B cell (primary cell): ENCODE measurements around the gene POLG2. TPM values are rescaled to one million over a fixed set of nuclear protein-coding genes. Genes with fewer than 3 reads are reported as not detected.
A peak's percentile ranks its signal among the peaks of the same experiment; 100 is the strongest.

Experiments used
- ATAC-seq: fragments of 200-7000 bp; cut with Tn5 transposase; one replicate; pipeline ENCODE4 v1.10.0; 2021; ENCODE audit warnings: low read depth, mild to moderate bottlenecking, moderate number of reproducible peaks, moderate library complexity
- CTCF ChIA-PET: fragments of 350-600 bp; sonication (Branson Sonifier 250); formaldehyde crosslinking; loops from one replicate; lab custom pipeline; 2021; ENCODE audit warnings: antibody characterized with exemption, inconsistent platforms; lab: Charles Lee
- POLR2A ChIA-PET: fragments of 350-600 bp; sonication (Branson Sonifier 250); formaldehyde crosslinking; loops from one replicate; lab custom pipeline; 2021; ENCODE audit warnings: antibody characterized with exemption; lab: Charles Lee
- DNase-seq: peaks from one replicate; pipeline ENCODE4 v3.0.0; 2013
- H2AFZ ChIP-seq: 2 replicates; pipeline ENCODE4 v1.6.1; 2012; ENCODE audit warnings: mild to moderate bottlenecking, low read depth, low read length; ENCODE audit not compliant: insufficient read depth, poor library complexity, severe bottlenecking
- H3K27ac ChIP-seq, 2 donors: 1 replicate in 1 of 2; 2 replicates in 1 of 2; pipeline ENCODE4 v1.5.1; 2012 to 2013; ENCODE audit warnings: low read length in 2 of 2, mild to moderate bottlenecking in 2 of 2, moderate library complexity in 1 of 2
- H3K27me3 ChIP-seq, 4 experiments: fragments of 200-600 bp in 1 of 4; sonication (generic) in 1 of 4; replicated peaks in 1 of 4; 1 replicate in 2 of 4; 2 replicates in 2 of 4; pipeline versions ENCODE4 v1.6.1 to v1.7.0; 2013 to 2016; ENCODE audit warnings: low read length in 3 of 4, mild to moderate bottlenecking in 2 of 4, mixed read lengths in 1 of 4, moderate library complexity in 1 of 4; ENCODE audit not compliant: insufficient read depth in 4 of 4, control insufficient read depth in 3 of 4; ENCODE audit errors: control extremely low read depth in 1 of 4
- H3K36me3 ChIP-seq, 2 experiments: replicated peaks in 1 of 2; 1 replicate in 1 of 2; 2 replicates in 1 of 2; pipeline versions ENCODE4 v1.6.1 to v1.7.1; 2013; ENCODE audit warnings: low read length in 1 of 2; ENCODE audit not compliant: insufficient read depth in 2 of 2, control insufficient read depth in 1 of 2; ENCODE audit errors: control extremely low read depth in 1 of 2, extremely low read depth in 1 of 2
- H3K4me1 ChIP-seq, 2 donors: fragments of 200-600 bp in 1 of 2; sonication (generic) in 1 of 2; 1 replicate in 1 of 2; 2 replicates in 1 of 2; pipeline versions ENCODE4 v1.5.1 to v1.6.1; 2013 to 2017; ENCODE audit warnings: low read length in 2 of 2; ENCODE audit not compliant: control insufficient read depth in 2 of 2, insufficient read depth in 2 of 2
- H3K4me2 ChIP-seq: replicated peaks from 2 replicates; pipeline ENCODE3; 2012; ENCODE audit warnings: mild to moderate bottlenecking, low read depth, low read length; ENCODE audit not compliant: poor library complexity, severe bottlenecking
- H3K4me3 ChIP-seq, 5 experiments: fragments of 200-600 bp in 1 of 5; sonication (generic) in 1 of 5; 1 replicate in 3 of 5; 2 replicates in 2 of 5; pipeline versions ENCODE4 v1.5.1 to v1.7.0; 2011 to 2016; ENCODE audit warnings: low read length in 4 of 5, mild to moderate bottlenecking in 4 of 5, low read depth in 2 of 5, control low read depth in 1 of 5, moderate library complexity in 1 of 5; ENCODE audit not compliant: insufficient read depth in 1 of 5; ENCODE audit errors: control extremely low read depth in 1 of 5, extremely low read depth in 1 of 5
- H3K79me2 ChIP-seq: fragments of 200-600 bp; sonication (generic); one replicate; pipeline ENCODE4 v1.6.0; 2016; ENCODE audit warnings: low read length; ENCODE audit not compliant: control insufficient read depth, insufficient read depth
- H3K9ac ChIP-seq: fragments of 200-600 bp; sonication (generic); 2 replicates; pipeline ENCODE4 v1.6.1; 2017; ENCODE audit warnings: mild to moderate bottlenecking, low read length, moderate library complexity
- H3K9me3 ChIP-seq, 3 donors: one replicate each; pipeline versions ENCODE4 v1.6.1 to v1.7.1; 2013; ENCODE audit warnings: low read length in 2 of 3; ENCODE audit not compliant: control insufficient read depth in 2 of 3, insufficient read depth in 1 of 3; ENCODE audit errors: control extremely low read depth in 1 of 3
- H4K20me1 ChIP-seq: 2 replicates; pipeline ENCODE4 v1.6.0; 2012; ENCODE audit warnings: mild to moderate bottlenecking, low read length; ENCODE audit not compliant: insufficient read depth, control insufficient read depth, poor library complexity, severe bottlenecking
- H3K27ac Mint-ChIP-seq: one replicate; pipeline ENCODE4 v1.8.0; 2021; ENCODE audit warnings: mixed read lengths
- H3K27me3 Mint-ChIP-seq: one replicate; pipeline ENCODE4 v1.8.0; 2021; ENCODE audit warnings: mixed read lengths
- H3K4me1 Mint-ChIP-seq: one replicate; pipeline ENCODE4 v1.8.0; 2021; ENCODE audit warnings: mixed read lengths
- H3K4me3 Mint-ChIP-seq: one replicate; pipeline ENCODE4 v1.8.0; 2021; ENCODE audit warnings: mixed read lengths
- H3K9me3 Mint-ChIP-seq: one replicate; pipeline ENCODE4 v1.8.0; 2022; ENCODE audit warnings: mixed read lengths; ENCODE audit not compliant: insufficient read depth
- CTCF ChIP-seq: fragments of 200-600 bp; IDR thresholded peaks from one replicate; pipeline ENCODE4 v1.8.0; 2022; ENCODE audit warnings: antibody characterized with exemption, mild to moderate bottlenecking
- WGBS: methylation state at CpG from one replicate; pipeline ENCODE4 v1.1.5; 2013; ENCODE audit warnings: missing lambda C conversion rate; ENCODE audit not compliant: insufficient coverage; 5-methylcytosine and 5-hydroxymethylcytosine counted together
- intact Hi-C: fragments of 100-400 bp; cut with micrococcal nuclease; formaldehyde crosslinking; loops from one replicate; pipeline ENCODE4 v1.10.0; 2022
- polyA plus RNA-seq: library from polyadenylated mRNA; depleted of rRNA; stranded (reverse); fragments of >200 nt; gene quantifications from 2 replicates; pipeline ENCODE4 v1.2.3, GENCODE V29; 2012
- total RNA-seq, 2 donors: library from RNA; stranded (reverse); fragments of 120-200 nt in 1 of 2; gene quantifications; 1 replicate in 1 of 2; 2 replicates in 1 of 2; pipeline versions ENCODE4 v1.2.3 to v1.2.4, GENCODE V29; 2013 to 2022

POLG2 gene
- total and polyA plus RNA-seq, 2 donors (not counting 1 experiment from before 2014, with no cell fraction given) = 26.9 to 74.5 TPM

DNA sequence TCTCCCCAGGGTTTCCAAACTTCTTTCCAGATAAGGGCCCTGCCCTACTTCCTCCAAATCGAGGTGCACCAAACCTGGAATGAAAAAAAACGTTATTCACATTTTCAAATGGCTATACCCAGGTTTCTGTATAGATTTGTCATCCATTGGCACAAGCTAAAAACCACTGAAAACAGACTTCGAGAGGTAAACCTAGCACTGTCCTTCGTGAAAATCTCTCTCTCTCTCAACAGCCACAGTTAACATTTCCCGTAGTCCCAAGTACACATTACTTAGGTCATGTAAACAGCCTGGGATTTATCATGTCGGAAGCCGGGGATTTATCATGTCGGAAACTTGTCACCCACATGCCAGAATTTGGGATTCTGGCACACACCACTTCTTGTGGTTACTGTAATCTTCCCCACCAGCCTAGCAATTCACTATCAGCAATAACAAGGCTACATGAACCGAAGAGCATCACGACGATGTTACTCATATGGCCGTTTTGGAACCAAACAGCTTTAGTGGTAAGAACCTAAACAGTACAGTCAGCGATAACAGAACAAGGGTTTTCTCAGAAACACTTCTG lies 8.0 kb upstream of the POLG2 start:
- Histone ChIP-seq H3K27ac (peak overlapping the region; percentile 99 to 100), H3K4me1 (peaks cover 31 to 32% of the 10 kb centered on the region in 2 donors), H3K4me2 (peak overlapping the region; percentile 83), H3K27me3 (no peaks in the 10 kb centered on the region), H4K20me1 (peaks cover 78% of the 10 kb centered on the region), H3K9me3 (no peaks in the 10 kb centered on the region), H3K4me3 (peak overlapping the region; percentile 97 to 100 (median 99)), H3K36me3 (peaks cover 3 to 65% of the 10 kb centered on the region in 2 experiments), H3K79me2 (peaks cover 71% of the 10 kb centered on the region), H2AFZ (no peak overlapping the region), H3K9ac (peak overlapping the region; percentile 100)
- no peak for TF ChIP-seq CTCF
- H3K27ac Mint-ChIP-seq = peak overlapping the region; percentile 99
- ChIA-PET POLR2A (interaction anchor here (0.6 to 3.7 kb wide), 14 partner anchors 9 to 803 kb away, joined by 3 to 97 read pairs (median 5); partner anchors contain the start of genes CCDC47, DDX42, GNA13 and ICAM2), CTCF (interaction anchor here (0.8 to 5.5 kb wide), 5 partner anchors 8 to 183 kb away, joined by 3 to 125 read pairs (median 29); partner anchors contain the start of gene POLG2)
- no peaks in the 10 kb centered on the region for H3K9me3 Mint-ChIP-seq
- peak overlapping the region; percentile 97 for H3K4me3 Mint-ChIP-seq
- 2% methylated on average over 12 of the region's 13 CpGs for WGBS
- no peak for DNase-seq
- ATAC-seq = no peak
- H3K4me1 Mint-ChIP-seq = peaks cover 66% of the 10 kb centered on the region
- intact Hi-C loops = loop anchor here (5.0 kb wide), 5 partner anchors 472 to 953 kb away; partner anchors contain the start of genes DCAF7, FTSJ3, LIMD2 and PSMC5
- H3K27me3 Mint-ChIP-seq = no peaks in the 10 kb centered on the region
